Left forelimb (tissue), 1 donor: ENCODE measurements around the gene TCP11L2.

ENCODE experiments used
- DNase-seq: peaks from one replicate; pipeline ENCODE4 v3.0.0-alpha.2; 2018; ENCODE audit warnings: low spot score

The TCP11L2 gene

GRCh38 chr12:106302401-106303201 is at the start of gene TCP11L2:
TCP11L2 (plus strand) TSS chr12:106302733; CDS start chr12:106311076, 8,343 bp downstream.
- peak; percentile 90 for DNase-seq

- DNase-seq: no peak
These were observed 47.8 kb upstream of the TCP11L2 start for GRCh38 chr12:106254724-106255123.

- DNase-seq: no peak
These were observed 47.0 kb upstream of the TCP11L2 start for GRCh38 chr12:106255493-106255892.

- no peak for DNase-seq
These were observed 46.6 kb upstream of the TCP11L2 start for GRCh38 chr12:106255952-106256351.

GRCh38 chr12:106256524-106256923 is 46.0 kb upstream of the TCP11L2 start:
- no peak for DNase-seq

GRCh38 chr12:106258226-106258625 is 44.3 kb upstream of the TCP11L2 start:
- DNase-seq: no peak

- DNase-seq: no peak
These were observed 43.6 kb upstream of the TCP11L2 start for GRCh38 chr12:106258935-106259334.

- no peak for DNase-seq
These were observed 37.4 kb upstream of the TCP11L2 start for GRCh38 chr12:106265116-106265515.

GRCh38 chr12:106267535-106267934 is 35.0 kb upstream of the TCP11L2 start:
- DNase-seq: no peak

- no peak for DNase-seq
These were observed 33.3 kb upstream of the TCP11L2 start for GRCh38 chr12:106269150-106269771.

- DNase-seq: no peak
These were observed 30.7 kb upstream of the TCP11L2 start for GRCh38 chr12:106271575-106272505.

GRCh38 chr12:106273491-106273890 is 29.0 kb upstream of the TCP11L2 start:
- no peak for DNase-seq

- no peak for DNase-seq
These were observed 28.5 kb upstream of the TCP11L2 start for GRCh38 chr12:106274012-106274411.

GRCh38 chr12:106274575-106275121 is 27.9 kb upstream of the TCP11L2 start:
- no peak for DNase-seq

- no peak for DNase-seq
These were observed 27.1 kb upstream of the TCP11L2 start for GRCh38 chr12:106275458-106275857.

- DNase-seq: no peak
These were observed 26.3 kb upstream of the TCP11L2 start for GRCh38 chr12:106276032-106276740.

GRCh38 chr12:106280106-106280505 is 22.4 kb upstream of the TCP11L2 start:
- no peak for DNase-seq

GRCh38 chr12:106281056-106281782 is 21.3 kb upstream of the TCP11L2 start:
- no peak for DNase-seq

- no peak for DNase-seq
These were observed 20.7 kb upstream of the TCP11L2 start for GRCh38 chr12:106281804-106282203.

GRCh38 chr12:106282457-106283097 is 20.0 kb upstream of the TCP11L2 start:
- DNase-seq: no peak
